ENCODE measurements around the gene SLC25A21.

DNA sequence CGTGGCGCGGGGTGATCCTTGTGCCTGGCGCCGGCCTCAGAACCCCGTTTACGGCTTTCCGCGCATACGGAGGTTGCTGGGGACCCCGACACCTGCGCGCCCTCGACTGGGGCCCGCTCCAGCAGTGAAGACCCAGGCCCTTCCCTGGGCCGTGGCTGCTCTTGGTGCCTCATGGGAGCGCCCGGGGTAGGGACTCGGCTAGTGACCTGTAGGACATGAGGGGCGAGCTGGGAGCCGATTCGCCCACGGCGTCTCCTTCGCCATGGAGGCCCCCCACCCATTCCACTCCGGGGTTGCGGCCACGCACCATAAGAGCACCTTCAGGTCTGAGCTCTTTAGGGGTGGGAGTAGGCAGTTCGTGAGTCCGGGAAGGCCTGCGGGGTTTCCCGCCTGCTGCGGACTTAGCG lies 525.0 kb downstream of the SLC25A21 start:
- TF ChIP-seq RAD21 (IDR thresholded peaks at IDR 0.05; ENCODE audit: insufficient read depth, low read depth, low read length) (no peak), CREB1 (IDR thresholded peaks at IDR 0.05; ENCODE audit: low read depth) (no peak), SUZ12 (IDR thresholded peaks at IDR 0.05; ENCODE audit: unreplicated experiment) (no peak), HDAC2 (IDR thresholded peaks at IDR 0.05) (no peak), HDGF (IDR thresholded peaks at IDR 0.05) (no peak), ZZZ3 (IDR thresholded peaks at IDR 0.05; ENCODE audit: control insufficient read depth, insufficient read length, low read depth) (no peak), NR2F1 (conservative IDR thresholded peaks at IDR 0.05) (no peak), TARDBP (IDR thresholded peaks at IDR 0.05; ENCODE audit: borderline replicate concordance) (no peak), RFX5 (IDR thresholded peaks at IDR 0.05; ENCODE audit: low read depth, low read length) (no peak), POLR2AphosphoS5 (IDR thresholded peaks at IDR 0.05; ENCODE audit: low read length) (no peak)
- TF ChIP-seq, protein P1, sequence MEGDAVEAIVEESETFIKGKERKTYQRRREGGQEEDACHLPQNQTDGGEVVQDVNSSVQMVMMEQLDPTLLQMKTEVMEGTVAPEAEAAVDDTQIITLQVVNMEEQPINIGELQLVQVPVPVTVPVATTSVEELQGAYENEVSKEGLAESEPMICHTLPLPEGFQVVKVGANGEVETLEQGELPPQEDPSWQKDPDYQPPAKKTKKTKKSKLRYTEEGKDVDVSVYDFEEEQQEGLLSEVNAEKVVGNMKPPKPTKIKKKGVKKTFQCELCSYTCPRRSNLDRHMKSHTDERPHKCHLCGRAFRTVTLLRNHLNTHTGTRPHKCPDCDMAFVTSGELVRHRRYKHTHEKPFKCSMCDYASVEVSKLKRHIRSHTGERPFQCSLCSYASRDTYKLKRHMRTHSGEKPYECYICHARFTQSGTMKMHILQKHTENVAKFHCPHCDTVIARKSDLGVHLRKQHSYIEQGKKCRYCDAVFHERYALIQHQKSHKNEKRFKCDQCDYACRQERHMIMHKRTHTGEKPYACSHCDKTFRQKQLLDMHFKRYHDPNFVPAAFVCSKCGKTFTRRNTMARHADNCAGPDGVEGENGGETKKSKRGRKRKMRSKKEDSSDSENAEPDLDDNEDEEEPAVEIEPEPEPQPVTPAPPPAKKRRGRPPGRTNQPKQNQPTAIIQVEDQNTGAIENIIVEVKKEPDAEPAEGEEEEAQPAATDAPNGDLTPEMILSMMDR (IDR thresholded peaks at IDR 0.05 in 2 of 3, conservative IDR thresholded peaks at IDR 0.05 in 1 of 3; ENCODE audit: control insufficient read depth in 2 of 3, extremely low read depth in 1 of 3, insufficient read depth in 1 of 3, low read depth in 3 of 3, low read length in 3 of 3): no peak
- TF ChIP-seq, protein P2, sequence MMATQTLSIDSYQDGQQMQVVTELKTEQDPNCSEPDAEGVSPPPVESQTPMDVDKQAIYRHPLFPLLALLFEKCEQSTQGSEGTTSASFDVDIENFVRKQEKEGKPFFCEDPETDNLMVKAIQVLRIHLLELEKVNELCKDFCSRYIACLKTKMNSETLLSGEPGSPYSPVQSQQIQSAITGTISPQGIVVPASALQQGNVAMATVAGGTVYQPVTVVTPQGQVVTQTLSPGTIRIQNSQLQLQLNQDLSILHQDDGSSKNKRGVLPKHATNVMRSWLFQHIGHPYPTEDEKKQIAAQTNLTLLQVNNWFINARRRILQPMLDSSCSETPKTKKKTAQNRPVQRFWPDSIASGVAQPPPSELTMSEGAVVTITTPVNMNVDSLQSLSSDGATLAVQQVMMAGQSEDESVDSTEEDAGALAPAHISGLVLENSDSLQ (IDR thresholded peaks at IDR 0.05): no peak
- TF ChIP-seq, protein P3, sequence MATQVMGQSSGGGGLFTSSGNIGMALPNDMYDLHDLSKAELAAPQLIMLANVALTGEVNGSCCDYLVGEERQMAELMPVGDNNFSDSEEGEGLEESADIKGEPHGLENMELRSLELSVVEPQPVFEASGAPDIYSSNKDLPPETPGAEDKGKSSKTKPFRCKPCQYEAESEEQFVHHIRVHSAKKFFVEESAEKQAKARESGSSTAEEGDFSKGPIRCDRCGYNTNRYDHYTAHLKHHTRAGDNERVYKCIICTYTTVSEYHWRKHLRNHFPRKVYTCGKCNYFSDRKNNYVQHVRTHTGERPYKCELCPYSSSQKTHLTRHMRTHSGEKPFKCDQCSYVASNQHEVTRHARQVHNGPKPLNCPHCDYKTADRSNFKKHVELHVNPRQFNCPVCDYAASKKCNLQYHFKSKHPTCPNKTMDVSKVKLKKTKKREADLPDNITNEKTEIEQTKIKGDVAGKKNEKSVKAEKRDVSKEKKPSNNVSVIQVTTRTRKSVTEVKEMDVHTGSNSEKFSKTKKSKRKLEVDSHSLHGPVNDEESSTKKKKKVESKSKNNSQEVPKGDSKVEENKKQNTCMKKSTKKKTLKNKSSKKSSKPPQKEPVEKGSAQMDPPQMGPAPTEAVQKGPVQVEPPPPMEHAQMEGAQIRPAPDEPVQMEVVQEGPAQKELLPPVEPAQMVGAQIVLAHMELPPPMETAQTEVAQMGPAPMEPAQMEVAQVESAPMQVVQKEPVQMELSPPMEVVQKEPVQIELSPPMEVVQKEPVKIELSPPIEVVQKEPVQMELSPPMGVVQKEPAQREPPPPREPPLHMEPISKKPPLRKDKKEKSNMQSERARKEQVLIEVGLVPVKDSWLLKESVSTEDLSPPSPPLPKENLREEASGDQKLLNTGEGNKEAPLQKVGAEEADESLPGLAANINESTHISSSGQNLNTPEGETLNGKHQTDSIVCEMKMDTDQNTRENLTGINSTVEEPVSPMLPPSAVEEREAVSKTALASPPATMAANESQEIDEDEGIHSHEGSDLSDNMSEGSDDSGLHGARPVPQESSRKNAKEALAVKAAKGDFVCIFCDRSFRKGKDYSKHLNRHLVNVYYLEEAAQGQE (IDR thresholded peaks at IDR 0.05; ENCODE audit: low read depth, low read length): no peak

All from GM12878 (cell line).